ENCODE data around the gene MTMR3.
A peak's percentile ranks its signal among the peaks of the same experiment; 100 is the strongest.

Gene MTMR3

GRCh38 chr22:29994943-29995342, 112.0 kb downstream of the MTMR3 start:
- TF ChIP-seq, protein P1, sequence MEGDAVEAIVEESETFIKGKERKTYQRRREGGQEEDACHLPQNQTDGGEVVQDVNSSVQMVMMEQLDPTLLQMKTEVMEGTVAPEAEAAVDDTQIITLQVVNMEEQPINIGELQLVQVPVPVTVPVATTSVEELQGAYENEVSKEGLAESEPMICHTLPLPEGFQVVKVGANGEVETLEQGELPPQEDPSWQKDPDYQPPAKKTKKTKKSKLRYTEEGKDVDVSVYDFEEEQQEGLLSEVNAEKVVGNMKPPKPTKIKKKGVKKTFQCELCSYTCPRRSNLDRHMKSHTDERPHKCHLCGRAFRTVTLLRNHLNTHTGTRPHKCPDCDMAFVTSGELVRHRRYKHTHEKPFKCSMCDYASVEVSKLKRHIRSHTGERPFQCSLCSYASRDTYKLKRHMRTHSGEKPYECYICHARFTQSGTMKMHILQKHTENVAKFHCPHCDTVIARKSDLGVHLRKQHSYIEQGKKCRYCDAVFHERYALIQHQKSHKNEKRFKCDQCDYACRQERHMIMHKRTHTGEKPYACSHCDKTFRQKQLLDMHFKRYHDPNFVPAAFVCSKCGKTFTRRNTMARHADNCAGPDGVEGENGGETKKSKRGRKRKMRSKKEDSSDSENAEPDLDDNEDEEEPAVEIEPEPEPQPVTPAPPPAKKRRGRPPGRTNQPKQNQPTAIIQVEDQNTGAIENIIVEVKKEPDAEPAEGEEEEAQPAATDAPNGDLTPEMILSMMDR (conservative IDR thresholded peaks at IDR 0.05) = no peak
- peak overlapping the region; percentile 95 for H3K27ac ChIP-seq

DNA sequence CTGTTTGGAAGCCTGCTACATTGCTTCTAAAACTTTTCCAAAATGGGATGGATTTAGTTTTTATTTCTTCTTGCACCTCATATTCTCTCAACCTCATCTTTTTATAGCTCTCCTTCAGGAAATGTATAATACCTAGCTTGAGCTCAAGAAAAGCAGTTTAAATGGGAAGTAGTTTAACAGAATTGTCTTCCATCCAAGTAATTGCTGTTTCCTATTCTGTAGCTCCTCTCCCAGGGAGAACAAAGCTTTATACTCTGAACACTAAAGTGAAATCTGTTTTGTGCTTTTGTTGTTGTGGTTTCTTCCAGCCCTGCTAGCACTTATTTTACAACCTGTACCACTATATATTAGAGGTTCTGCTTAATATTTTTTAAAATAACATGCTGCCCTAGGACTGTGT, 114.1 kb downstream of the MTMR3 start:
- TF ChIP-seq, protein P1 (conservative IDR thresholded peaks at IDR 0.05) = no peak

GRCh38 chr22:29997516-29997915, 114.5 kb downstream of the MTMR3 start:
- peak overlapping the region; percentile 95 for H3K27ac ChIP-seq
- TF ChIP-seq, protein P1 (conservative IDR thresholded peaks at IDR 0.05) = no peak

More for the DNA sequence above, 114.1 kb downstream of the MTMR3 start:
- peak overlapping the region; percentile 95 for H3K27ac ChIP-seq

DNA sequence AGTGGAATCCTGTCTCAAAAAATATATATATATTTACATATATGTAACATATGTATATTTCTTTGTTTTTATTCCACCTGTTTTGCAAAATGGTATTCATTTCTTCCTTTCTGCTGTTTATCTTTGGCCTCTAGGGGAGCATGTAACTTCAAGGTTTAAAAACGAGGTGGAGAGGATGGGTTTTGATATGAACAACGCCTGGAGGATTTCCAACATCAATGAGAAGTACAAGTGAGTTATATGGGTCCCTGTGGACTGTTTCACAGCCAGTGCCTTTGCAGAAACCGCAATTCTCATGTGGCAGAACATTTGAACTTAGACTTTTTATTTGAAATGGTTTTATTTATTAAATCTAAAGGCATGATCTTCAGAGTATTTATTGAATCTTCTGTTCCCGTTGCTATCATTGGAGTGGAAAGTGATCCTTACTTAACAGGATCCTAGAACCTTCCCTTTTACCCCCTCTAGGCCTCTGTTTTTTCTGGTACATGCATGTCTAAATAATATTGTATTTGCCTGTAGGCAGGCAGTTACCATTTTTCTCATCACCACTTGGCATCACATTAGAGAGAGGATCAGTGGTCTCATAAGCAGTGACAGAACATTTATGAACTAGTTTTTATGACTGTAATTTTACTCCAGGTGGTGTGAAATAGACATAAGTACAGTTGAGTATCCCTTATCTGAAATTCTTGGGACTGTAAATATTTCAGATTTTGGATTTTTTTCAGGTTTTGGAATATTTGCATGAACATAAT, 115.8 kb downstream of the MTMR3 start:
- H3K27ac ChIP-seq = 0 out of 2 replicates have a peak overlapping the region, but pooled peaks have one; percentile 9
- TF ChIP-seq, protein P1 (conservative IDR thresholded peaks at IDR 0.05) = peak; percentile 60

GRCh38 chr22:30000566-30000965, 117.6 kb downstream of the MTMR3 start:
- TF ChIP-seq, protein P1 (conservative IDR thresholded peaks at IDR 0.05) = no peak
- peak overlapping the region; percentile 64 for H3K27ac ChIP-seq

- H3K27ac ChIP-seq = peak overlapping the region; percentile 64
- TF ChIP-seq, protein P1 (conservative IDR thresholded peaks at IDR 0.05) = no peak
Observed at GRCh38 chr22:30001459-30001858, 118.5 kb downstream of the MTMR3 start.

GRCh38 chr22:30002861-30003486, 120.0 kb downstream of the MTMR3 start:
- H3K27ac ChIP-seq = peak overlapping the region; percentile 64
- TF ChIP-seq, protein P1 (conservative IDR thresholded peaks at IDR 0.05) = no peak
